Measurements from ENCODE around the gene RAB44. TPM values are rescaled to one million over a fixed set of nuclear protein-coding genes. Genes with fewer than 3 reads are reported as not detected.

The RAB44 gene
- polyA plus RNA-seq, 4 donors = 0.06 to 0.23 TPM; not detected in 2

- no peak for DNase-seq (ENCODE audit: low read depth in 4 of 4, low spot score in 2 of 4)
Measured at GRCh38 chr6:36728289-36729160, 30.9 kb downstream of the RAB44 start.

DNA sequence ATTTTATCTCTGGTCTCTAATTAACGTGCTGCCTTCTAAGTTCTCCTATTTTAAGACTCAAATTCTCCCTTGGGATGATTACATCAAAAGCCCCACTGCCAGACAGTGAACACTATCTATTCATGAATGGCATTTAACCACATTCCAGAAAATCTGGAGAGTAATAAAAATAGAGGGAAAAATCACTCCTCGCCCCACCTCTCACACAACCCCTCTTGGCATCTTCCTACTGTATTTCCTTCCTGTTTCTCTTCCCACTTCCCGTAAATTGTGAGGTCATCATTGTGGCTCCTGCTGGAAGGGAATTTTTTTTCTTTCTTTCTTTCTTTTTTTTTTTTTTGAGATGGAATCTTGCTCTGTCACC, 31.5 kb downstream of the RAB44 start:
- no peak for DNase-seq (ENCODE audit: low read depth in 4 of 4, low spot score in 2 of 4)

GRCh38 chr6:36730424-36731380, 33.1 kb downstream of the RAB44 start:
- no peak for DNase-seq (ENCODE audit: low read depth in 4 of 4, low spot score in 2 of 4)

DNA sequence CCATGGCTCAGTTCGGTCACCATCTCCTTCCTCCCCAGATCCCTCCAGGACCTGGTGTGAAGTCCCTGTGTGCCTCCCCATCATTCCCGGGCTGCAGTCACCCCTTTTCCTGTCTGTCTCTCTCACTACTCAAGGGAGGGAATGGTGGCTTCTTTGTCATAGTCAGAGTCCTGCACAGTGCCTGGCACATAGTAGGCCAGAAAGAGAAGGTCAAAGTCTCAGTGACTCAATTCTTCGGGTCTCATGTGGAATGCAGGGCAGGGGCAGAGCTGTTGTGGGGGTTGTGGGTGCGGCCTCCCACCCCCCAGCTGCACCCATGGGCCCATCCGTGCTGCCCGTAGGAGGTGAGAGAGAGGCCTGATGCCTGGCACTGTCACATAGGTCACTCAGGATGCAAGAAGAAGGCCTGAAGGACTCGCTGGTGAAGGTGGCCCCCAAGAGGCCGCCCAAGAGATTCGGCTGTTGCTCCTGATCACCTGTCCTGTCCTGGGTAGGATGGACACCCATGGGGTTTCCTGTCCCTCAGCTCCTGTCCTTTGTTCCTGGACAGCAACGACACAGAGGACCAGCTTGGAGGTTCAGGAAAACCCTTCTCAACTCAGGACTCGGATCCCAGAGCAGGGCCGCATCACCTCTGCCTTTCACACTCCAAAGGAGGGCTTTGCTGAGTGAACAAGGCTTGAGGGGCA, 34.1 kb downstream of the RAB44 start:
- no peak for DNase-seq (ENCODE audit: low read depth in 4 of 4, low spot score in 2 of 4)

- DNase-seq (ENCODE audit: low read depth in 4 of 4, low spot score in 2 of 4) = no peak
Measured at GRCh38 chr6:36733300-36733699, 35.7 kb downstream of the RAB44 start.

DNA sequence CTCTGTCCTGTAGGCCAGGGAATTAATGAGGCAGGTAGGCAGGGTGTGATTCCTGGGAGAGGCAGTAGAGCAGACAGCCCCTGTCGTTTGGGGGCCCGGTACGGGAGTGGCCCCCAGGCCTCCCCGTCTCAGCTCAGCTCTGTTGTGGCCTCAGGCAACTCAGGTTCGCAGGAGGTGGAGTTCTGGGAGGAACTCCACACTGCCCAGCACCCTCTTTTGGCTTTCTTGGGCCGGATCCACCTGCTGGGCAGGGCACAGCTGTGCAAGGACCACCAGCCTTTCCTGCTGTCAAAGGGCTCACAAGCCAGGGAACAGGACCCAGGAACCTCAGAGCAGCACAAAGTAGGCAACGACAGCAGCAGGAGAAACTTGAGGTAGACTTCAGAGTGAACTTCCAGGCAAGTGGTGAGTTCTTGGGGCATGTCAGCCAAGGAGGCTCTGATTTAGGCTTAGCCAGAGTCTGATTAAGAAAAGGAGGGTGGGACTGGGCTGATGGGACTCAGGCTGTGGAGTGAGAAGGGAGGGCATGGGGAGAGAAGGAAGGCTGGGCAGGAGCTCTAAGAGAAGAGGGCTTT, 36.9 kb downstream of the RAB44 start:
- no peak for DNase-seq (ENCODE audit: low read depth in 4 of 4, low spot score in 2 of 4)

DNA sequence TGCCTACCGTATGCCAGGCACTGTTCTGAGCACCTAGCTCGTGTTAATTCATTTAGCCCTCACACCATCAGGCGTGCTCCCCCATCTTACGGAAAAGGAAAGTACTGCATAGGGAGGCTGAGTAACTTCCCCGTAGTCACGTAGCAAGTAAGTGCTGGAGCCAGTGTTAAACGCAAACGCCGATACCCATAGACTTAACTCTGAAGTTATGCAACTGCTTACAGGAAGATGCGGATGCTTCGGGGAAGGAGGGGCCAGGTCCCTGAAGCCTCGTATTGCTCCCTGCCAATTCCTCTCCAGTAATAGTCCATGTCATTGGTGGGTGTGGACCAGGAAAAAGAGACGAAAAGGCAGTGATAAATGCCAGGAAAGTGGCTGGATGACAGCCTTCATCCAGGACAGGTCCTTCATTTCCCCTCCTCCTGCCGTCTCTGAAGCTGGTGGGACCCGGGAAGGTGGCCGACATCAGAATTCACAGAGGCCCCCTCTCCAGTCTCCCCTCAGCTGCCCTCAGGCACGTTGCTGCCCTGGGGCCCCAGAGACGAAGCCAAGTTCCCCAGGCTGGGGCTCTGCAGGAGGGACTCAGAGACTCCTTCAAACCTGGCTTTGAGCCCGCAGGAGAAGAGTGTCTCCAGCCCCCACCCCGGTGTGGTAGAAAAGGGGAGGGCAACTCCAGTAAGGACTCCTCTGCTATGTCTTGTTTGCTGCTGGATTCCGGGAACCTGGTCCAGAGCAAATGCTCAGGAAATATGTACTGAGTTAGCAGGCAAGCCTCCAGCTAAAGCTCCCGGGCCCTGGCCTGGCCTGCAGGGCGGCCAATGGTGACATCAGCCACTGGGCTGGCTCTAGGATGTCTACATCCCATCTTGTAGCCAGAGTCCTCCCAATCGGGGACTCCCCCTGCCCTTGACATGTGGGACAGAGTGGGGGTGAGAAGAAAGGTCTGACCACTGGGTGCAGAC, 37.8 kb downstream of the RAB44 start:
- DNase-seq (ENCODE audit: low read depth in 4 of 4, low spot score in 2 of 4) = no peak

DNA sequence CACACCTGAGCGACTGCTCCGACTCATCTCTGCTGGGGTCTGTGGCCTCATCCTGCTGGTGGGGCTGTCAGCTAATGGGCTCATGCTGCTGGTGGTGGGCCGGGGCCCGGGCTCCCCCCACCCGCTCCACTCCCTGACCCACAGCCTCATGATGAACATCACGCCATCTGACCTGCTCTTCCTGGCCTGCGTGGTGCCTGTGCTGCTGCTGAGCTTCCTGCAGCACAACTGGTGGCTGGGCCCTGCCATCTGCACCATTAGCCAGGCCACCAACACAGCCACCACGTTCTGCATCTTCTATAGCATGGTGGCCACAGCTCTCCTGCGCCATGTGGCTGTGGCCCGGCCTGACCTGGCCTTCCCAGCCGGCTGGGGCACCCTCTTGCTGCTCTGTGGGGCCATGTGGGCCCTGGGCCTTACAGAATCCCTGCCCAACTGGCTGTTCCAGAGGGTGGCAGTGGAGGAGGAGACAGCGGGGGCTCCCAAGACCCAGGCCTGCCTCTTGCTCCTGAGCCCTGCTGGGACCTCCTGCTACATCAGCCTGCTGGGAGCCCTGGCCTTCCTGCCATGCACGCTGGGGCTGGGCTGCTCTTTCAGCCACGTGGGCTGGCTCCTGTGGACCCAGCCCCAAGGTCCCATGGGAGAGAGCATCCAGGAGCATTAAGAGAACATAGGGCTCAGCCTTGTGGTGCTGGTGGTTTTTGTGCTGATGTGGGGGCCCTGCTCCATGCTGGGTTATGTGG, 39.6 kb downstream of the RAB44 start:
- no peak for DNase-seq (ENCODE audit: low read depth in 4 of 4, low spot score in 2 of 4)

DNA sequence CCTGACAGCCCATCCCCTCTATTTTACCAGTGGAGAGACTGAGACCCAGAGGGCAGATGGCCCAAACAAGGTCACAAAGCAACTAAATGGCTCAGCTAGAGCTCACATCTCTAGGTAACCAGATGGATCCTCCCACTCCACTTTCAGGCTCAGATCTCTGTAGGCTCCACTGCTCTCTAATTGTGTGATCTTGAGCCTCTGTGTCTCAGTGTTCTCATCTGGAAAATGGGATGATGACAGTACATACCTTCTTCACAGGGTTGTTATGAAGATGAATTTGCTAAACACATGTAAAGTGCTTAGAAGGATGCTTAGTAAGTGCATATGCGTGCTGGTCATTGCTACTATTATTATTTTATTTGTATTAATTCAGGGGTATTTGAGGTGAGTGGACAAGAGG, 40.5 kb downstream of the RAB44 start:
- DNase-seq (ENCODE audit: low read depth in 4 of 4, low spot score in 2 of 4) = no peak

- no peak for DNase-seq (ENCODE audit: low read depth in 4 of 4, low spot score in 2 of 4)
Measured at GRCh38 chr6:36739947-36740817, 42.6 kb downstream of the RAB44 start.

- DNase-seq (ENCODE audit: low read depth in 4 of 4, low spot score in 2 of 4) = no peak
Measured at GRCh38 chr6:36740818-36741179, 43.2 kb downstream of the RAB44 start.

- no peak for DNase-seq (ENCODE audit: low read depth in 4 of 4, low spot score in 2 of 4)
Measured at GRCh38 chr6:36742146-36742545, 44.5 kb downstream of the RAB44 start.

DNA sequence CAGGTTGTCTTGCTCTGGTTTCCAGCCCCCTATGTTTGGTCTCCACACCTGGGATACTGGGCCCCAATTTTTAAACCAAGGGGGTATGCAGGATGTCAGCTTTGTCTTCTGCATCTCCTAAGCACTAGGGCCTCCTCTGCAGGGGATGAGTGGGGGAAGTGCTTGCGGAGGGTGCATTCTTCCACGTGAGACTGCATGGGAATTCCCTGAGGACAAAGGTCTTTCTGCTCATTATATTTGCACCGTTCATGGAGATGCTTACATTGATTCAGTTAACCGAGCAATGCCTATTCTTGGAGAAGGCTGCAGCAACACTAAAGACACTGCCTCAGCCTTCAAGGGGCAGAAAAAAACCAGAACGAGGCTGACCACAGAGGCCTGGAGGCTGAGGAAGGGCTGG, 45.4 kb downstream of the RAB44 start:
- DNase-seq (ENCODE audit: low read depth in 4 of 4, low spot score in 2 of 4) = no peak

- DNase-seq (ENCODE audit: low read depth in 4 of 4, low spot score in 2 of 4) = no peak
Measured at GRCh38 chr6:36743538-36744303, 46.1 kb downstream of the RAB44 start.

- DNase-seq (ENCODE audit: low read depth in 4 of 4, low spot score in 2 of 4) = no peak
Measured at GRCh38 chr6:36744304-36744673, 46.7 kb downstream of the RAB44 start.

DNA sequence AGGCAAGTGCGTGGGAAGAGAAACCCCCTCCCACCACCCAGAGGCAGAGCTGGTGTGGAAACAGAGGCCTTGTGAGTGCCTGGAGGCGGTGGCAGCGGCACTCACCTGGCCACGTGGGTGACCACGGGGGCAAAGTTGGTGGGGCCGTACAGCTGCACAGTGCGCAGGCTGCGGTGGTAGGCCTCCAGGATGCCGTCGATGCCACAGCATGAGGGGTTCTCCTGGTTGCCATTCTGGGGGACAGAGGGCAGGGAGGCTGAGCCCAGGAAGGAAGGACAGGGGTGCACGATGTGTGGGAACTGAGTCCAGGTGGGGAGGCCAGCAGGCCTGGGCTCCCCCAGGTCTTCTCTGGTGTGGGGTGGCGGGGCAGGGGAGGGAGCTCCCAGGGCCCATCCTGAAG, 47.7 kb downstream of the RAB44 start:
- DNase-seq (ENCODE audit: low read depth in 4 of 4, low spot score in 2 of 4) = no peak

- no peak for DNase-seq (ENCODE audit: low read depth in 4 of 4, low spot score in 2 of 4)
Measured at GRCh38 chr6:36745836-36746235, 48.2 kb downstream of the RAB44 start.
